MCF 10A (cell line): ENCODE measurements around the gene C11orf21. TPM values are rescaled to one million over a fixed set of nuclear protein-coding genes. Genes with fewer than 3 reads are reported as not detected.

Experiments used
- BruUV-seq: library from RNA; stranded (reverse); fragments of 400-500 nt; replicated peaks from 2 replicates; lab custom pipeline; 2021; lab: Mats Ljungman, UMichigan
- CTCF ChIA-PET: fragments of 300-600 bp; sonication (Branson Sonifier 250); formaldehyde crosslinking; extraction: SDS; loops from one replicate; lab custom pipeline; 2021; ENCODE audit warnings: antibody characterized with exemption, inconsistent platforms; lab: Yijun Ruan, JAX
- POLR2A ChIA-PET: fragments of 300-600, 350-650 bp; sonication (Branson Sonifier 250); formaldehyde crosslinking; extraction: SDS; loops from one replicate; lab custom pipeline; 2020; ENCODE audit warnings: antibody characterized with exemption, inconsistent platforms; lab: Yijun Ruan, JAX
- DNase-seq: peaks from one replicate; pipeline ENCODE4 v3.0.0-alpha.2; 2018; ENCODE audit not compliant: unreplicated experiment
- H3K27ac Mint-ChIP-seq: one replicate; pipeline ENCODE4 v1.8.0; 2022; ENCODE audit warnings: mild to moderate bottlenecking, low read depth, mixed read lengths; ENCODE audit not compliant: unreplicated experiment
- H3K27me3 Mint-ChIP-seq: one replicate; pipeline ENCODE4 v1.8.0; 2022; ENCODE audit warnings: mixed read lengths; ENCODE audit not compliant: insufficient read depth, unreplicated experiment
- H3K36me3 Mint-ChIP-seq: one replicate; pipeline ENCODE4 v1.8.0; 2022; ENCODE audit warnings: mild to moderate bottlenecking, moderate library complexity, mixed read lengths; ENCODE audit not compliant: insufficient read depth, unreplicated experiment
- H3K4me1 Mint-ChIP-seq: one replicate; pipeline ENCODE4 v1.8.0; 2022; ENCODE audit warnings: mixed read lengths; ENCODE audit not compliant: insufficient read depth, unreplicated experiment
- H3K4me3 Mint-ChIP-seq: one replicate; pipeline ENCODE4 v1.8.0; 2022; ENCODE audit warnings: mild to moderate bottlenecking, moderate library complexity, mixed read lengths; ENCODE audit not compliant: unreplicated experiment
- H3K9me3 Mint-ChIP-seq: one replicate; pipeline ENCODE4 v1.8.0; 2022; ENCODE audit warnings: mixed read lengths; ENCODE audit not compliant: unreplicated experiment
- intact Hi-C: fragments of 100-400 bp; cut with micrococcal nuclease; formaldehyde crosslinking; loops from 2 replicates; pipeline ENCODE4 v1.14.1; 2022
- total RNA-seq: library from RNA; stranded (reverse); gene quantifications from 2 replicates; pipeline ENCODE4 v1.2.3, GENCODE V29; 2022
- TF ChIP-seq, protein P1 (sequence below): fragments of 200-600 bp; IDR thresholded peaks from one replicate; pipeline ENCODE4 v1.8.0; 2022; ENCODE audit warnings: antibody characterized with exemption, mild to moderate bottlenecking; ENCODE audit not compliant: unreplicated experiment

The C11orf21 gene
- total RNA-seq, 1 experiment from 2014 or later = not detected

DNA sequence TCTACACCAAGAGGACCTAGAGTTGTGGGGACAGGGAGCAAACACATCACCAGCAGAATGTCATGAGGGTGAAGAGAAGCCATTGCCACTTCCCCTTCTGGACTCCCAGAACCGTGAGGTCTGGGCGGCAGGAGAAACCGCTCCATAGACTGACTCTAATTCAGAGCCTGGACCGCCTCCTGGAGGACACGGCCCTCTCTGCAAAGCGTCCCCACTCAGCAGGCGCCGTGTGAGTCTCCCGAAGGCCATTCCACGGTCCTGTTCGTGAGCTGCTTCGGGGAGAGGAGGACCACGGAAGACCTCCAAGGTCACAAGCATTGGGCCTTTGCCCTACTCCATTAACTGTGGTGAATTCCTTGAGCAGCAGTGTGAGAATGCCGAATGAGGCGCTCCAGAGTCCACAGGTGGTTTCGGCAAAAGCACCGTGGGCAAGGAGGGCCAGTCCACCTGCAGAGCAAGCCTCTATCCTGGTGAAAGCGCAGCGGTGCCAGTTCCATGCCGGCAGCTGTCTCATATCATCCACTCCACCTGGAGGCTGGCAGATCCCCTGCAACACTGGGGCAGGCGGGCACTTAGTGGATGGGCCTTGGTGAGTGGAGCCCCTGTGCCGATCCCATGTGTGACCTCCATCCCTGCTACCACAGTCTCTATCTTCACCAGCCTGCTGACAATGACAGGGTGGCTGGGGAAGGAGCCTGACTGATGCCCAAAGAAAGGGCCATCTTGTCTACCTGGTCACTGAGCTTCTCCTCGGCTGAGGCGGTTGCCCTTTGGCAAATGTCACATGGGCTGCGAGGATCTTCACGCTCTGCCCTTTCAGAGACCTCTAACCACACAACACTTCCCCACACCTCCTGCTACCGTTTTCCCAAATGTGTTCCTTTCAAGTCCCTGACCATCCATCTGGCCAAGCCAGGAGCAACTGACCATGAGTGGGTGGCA, 7.5 kb downstream of the C11orf21 start:
- Mint-ChIP-seq H3K36me3 (no peaks in the 10 kb centered on the region), H3K4me1 (no peaks in the 10 kb centered on the region), H3K4me3 (no peak overlapping the region), H3K9me3 (no peaks in the 10 kb centered on the region), H3K27me3 (peaks cover 13% of the 10 kb centered on the region), H3K27ac (no peak overlapping the region)
- POLR2A ChIA-PET = no interaction called here
- TF ChIP-seq, protein P1, sequence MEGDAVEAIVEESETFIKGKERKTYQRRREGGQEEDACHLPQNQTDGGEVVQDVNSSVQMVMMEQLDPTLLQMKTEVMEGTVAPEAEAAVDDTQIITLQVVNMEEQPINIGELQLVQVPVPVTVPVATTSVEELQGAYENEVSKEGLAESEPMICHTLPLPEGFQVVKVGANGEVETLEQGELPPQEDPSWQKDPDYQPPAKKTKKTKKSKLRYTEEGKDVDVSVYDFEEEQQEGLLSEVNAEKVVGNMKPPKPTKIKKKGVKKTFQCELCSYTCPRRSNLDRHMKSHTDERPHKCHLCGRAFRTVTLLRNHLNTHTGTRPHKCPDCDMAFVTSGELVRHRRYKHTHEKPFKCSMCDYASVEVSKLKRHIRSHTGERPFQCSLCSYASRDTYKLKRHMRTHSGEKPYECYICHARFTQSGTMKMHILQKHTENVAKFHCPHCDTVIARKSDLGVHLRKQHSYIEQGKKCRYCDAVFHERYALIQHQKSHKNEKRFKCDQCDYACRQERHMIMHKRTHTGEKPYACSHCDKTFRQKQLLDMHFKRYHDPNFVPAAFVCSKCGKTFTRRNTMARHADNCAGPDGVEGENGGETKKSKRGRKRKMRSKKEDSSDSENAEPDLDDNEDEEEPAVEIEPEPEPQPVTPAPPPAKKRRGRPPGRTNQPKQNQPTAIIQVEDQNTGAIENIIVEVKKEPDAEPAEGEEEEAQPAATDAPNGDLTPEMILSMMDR = no peak
- CTCF ChIA-PET = interaction anchor here (1.1 kb wide), 1 partner anchor 10 kb away, joined by 3 read pairs; no protein-coding TSS in a partner anchor
- intact Hi-C loops = no loop called here
- BruUV-seq = no TSS peak
- DNase-seq = no peak

DNA sequence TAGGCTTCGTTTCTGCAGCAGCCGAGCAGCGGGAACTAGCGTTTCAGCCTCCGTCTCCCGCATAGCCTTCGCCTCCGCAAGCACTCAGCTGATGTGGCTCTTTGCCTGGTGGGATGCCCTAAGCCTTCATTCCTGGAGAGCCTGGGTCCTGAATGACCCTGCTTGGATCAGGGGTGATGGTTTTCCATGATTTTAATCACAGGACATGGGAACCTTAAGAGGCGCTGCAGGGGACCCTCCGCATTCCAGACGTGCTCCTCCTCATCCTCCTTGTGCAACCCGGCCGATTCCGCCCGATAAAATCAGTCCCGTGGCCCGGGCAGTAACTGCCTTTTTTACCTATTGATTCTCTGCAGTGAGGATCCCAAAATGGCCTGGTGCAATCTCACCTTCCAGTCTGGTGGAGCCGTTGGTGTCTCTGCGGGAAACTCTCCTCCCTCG, 8.2 kb downstream of the C11orf21 start:
- TF ChIP-seq, protein P1 = no peak
- POLR2A ChIA-PET = no interaction called here
- CTCF ChIA-PET = no interaction called here
- BruUV-seq = no TSS peak
- no peak overlapping the region for H3K4me3 Mint-ChIP-seq
- peaks cover 20% of the 10 kb centered on the region for H3K27me3 Mint-ChIP-seq
- no peak for DNase-seq
- intact Hi-C loops = no loop called here
- no peaks in the 10 kb centered on the region for H3K9me3 Mint-ChIP-seq
- no peaks in the 10 kb centered on the region for H3K4me1 Mint-ChIP-seq
- no peak overlapping the region for H3K27ac Mint-ChIP-seq
- no peaks in the 10 kb centered on the region for H3K36me3 Mint-ChIP-seq

DNA sequence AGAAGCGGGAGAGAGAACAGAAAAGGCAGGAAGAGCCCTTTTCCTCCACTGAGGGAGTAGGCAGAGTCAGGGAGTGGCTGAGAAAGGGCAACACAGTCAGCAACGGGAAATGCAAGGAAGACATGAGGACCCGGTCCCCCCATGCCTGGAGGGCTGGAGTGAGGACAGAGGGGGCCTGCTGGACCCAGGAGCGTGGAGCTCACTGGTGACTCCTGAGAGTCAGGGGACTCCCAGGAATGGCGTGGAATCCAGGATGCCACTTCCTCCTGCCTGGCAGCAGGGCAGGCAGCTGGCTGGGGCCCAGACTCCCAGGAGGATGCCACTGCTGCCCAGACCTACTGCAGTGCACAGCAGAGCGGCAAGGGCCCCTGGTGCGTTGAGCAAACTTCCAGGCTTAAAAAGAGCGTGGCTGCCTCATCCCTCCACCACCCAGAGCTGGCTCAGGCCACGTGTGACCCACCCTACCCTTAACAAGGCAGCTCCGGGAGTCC, 11.3 kb downstream of the C11orf21 start:
- H3K27ac Mint-ChIP-seq = no peak overlapping the region
- no TSS peak for BruUV-seq

DNA sequence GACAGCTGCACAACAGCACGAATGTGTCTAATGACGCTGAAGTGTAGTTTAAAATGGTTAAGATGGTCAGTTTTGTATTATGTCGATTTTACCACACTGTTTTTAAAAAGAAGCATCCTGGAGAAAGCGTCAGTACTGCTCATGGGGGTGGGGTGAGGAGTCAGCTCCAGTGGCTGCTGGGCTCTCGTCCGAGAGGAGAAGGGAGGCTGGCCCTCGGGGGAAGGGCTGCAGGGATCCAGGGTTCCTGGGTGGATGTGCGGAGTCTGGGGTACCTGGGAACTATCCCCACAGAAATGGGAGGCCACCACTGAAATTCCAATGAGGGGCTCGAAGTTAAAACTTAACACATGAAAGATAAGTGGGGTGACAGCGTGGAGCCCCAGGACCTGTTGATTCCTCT, 11.9 kb downstream of the C11orf21 start:
- Mint-ChIP-seq H3K27me3 (peaks cover 55% of the 10 kb centered on the region), H3K4me1 (no peaks in the 10 kb centered on the region), H3K27ac (no peak overlapping the region), H3K36me3 (no peaks in the 10 kb centered on the region), H3K9me3 (no peaks in the 10 kb centered on the region), H3K4me3 (no peak overlapping the region)
- no TSS peak for BruUV-seq
- ChIA-PET CTCF (interaction anchor here (0.6 to 0.9 kb wide), 4 partner anchors 8 to 217 kb away, joined by 3 to 4 read pairs (median 3); no protein-coding TSS in a partner anchor), POLR2A (no interaction called here)
- TF ChIP-seq, protein P1 = no peak
- no peak for DNase-seq
- intact Hi-C loops = no loop called here

More for the DNA sequence above, 11.3 kb downstream of the C11orf21 start:
- Mint-ChIP-seq H3K4me3 (no peak overlapping the region), H3K4me1 (no peaks in the 10 kb centered on the region), H3K27me3 (peaks cover 50% of the 10 kb centered on the region), H3K9me3 (no peaks in the 10 kb centered on the region), H3K36me3 (no peaks in the 10 kb centered on the region)
- no peak for DNase-seq
- TF ChIP-seq, protein P1 = no peak
- POLR2A ChIA-PET = no interaction called here
- intact Hi-C loops = no loop called here
- CTCF ChIA-PET = interaction anchor here (0.6 to 0.9 kb wide), 5 partner anchors 8 to 715 kb away, joined by 3 to 4 read pairs (median 3); no protein-coding TSS in a partner anchor
